HEK293T (cell line): ENCODE data around the gene GAB1.
"Not testable (repeated sequence)": the region's sequence is repeated elsewhere in the genome, so short reads cannot be mapped to it uniquely, and the experiment has no call there.

Experiments
- CTCF ChIA-PET: fragments of 350-600 bp; formaldehyde crosslinking; extraction: SDS; loops from one replicate; lab custom pipeline; 2021; ENCODE audit warnings: antibody characterized with exemption, inconsistent platforms; lab: Yijun Ruan, JAX
- POLR2A ChIA-PET: fragments of 350-600 bp; formaldehyde crosslinking; extraction: SDS; loops from one replicate; lab custom pipeline; 2020; ENCODE audit warnings: antibody characterized with exemption, inconsistent platforms; lab: Yijun Ruan, JAX
- DNase-seq: peaks from one replicate; pipeline ENCODE4 v3.0.0; 2012; ENCODE audit warnings: mixed read lengths; ENCODE audit errors: extremely low spot score
- ARNT ChIP-seq: fragments of 450-650 bp; IDR thresholded peaks from 2 replicates; pipeline ENCODE4 v1.6.1; 2017; ENCODE audit warnings: mild to moderate bottlenecking
- BHLHE40 ChIP-seq: fragments of 450-650 bp; IDR thresholded peaks from 2 replicates; pipeline ENCODE4 v1.6.1; 2016; ENCODE audit warnings: mild to moderate bottlenecking, moderate library complexity, borderline replicate concordance
- CTBP1 ChIP-seq: fragments of 450-650 bp; IDR thresholded peaks from 2 replicates; pipeline ENCODE4 v1.6.1; 2016; ENCODE audit warnings: borderline replicate concordance
- ELF4 ChIP-seq: fragments of 450-650 bp; IDR thresholded peaks from 2 replicates; pipeline ENCODE4 v1.6.1; 2017; ENCODE audit warnings: antibody characterized with exemption
- FOXA1 ChIP-seq: fragments of 450-650 bp; IDR thresholded peaks from 2 replicates; pipeline ENCODE4 v1.6.1; 2016; ENCODE audit warnings: mild to moderate bottlenecking
- FOXK2 ChIP-seq: fragments of 450-650 bp; IDR thresholded peaks from 2 replicates; pipeline ENCODE4 v1.6.1; 2016; ENCODE audit warnings: mild to moderate bottlenecking
- FOXM1 ChIP-seq: fragments of 450-650 bp; IDR thresholded peaks from 2 replicates; pipeline ENCODE4 v1.6.1; 2017; ENCODE audit warnings: mild to moderate bottlenecking, borderline replicate concordance
- HDGF ChIP-seq: fragments of 450-650 bp; IDR thresholded peaks from 2 replicates; pipeline ENCODE4 v1.6.1; 2017; ENCODE audit warnings: antibody characterized with exemption, borderline replicate concordance
- L3MBTL2 ChIP-seq: fragments of 450-650 bp; conservative IDR thresholded peaks from 2 replicates; pipeline ENCODE4 v1.6.1; 2016; ENCODE audit warnings: mild to moderate bottlenecking
- LEF1 ChIP-seq: fragments of 450-650 bp; IDR thresholded peaks from 2 replicates; pipeline ENCODE4 v1.6.1; 2017; ENCODE audit warnings: mild to moderate bottlenecking, borderline replicate concordance
- NFRKB ChIP-seq: fragments of 450-650 bp; IDR thresholded peaks from 2 replicates; pipeline ENCODE4 v1.6.1; 2016; ENCODE audit warnings: mild to moderate bottlenecking, moderate library complexity
- PKNOX1 ChIP-seq: fragments of 450-650 bp; IDR thresholded peaks from 2 replicates; pipeline ENCODE4 v1.6.1; 2016
- SP1 ChIP-seq: fragments of 450-650 bp; IDR thresholded peaks from 2 replicates; pipeline ENCODE4 v1.6.1; 2017
- SUZ12 ChIP-seq: fragments of 450-650 bp; IDR thresholded peaks from 2 replicates; pipeline ENCODE4 v1.6.1; 2016; ENCODE audit warnings: mild to moderate bottlenecking
- TARDBP ChIP-seq: fragments of 450-650 bp; IDR thresholded peaks from 2 replicates; pipeline ENCODE4 v1.6.1; 2016
- ZNF384 ChIP-seq: fragments of 450-650 bp; IDR thresholded peaks from 2 replicates; pipeline ENCODE4 v1.6.1; 2016

The GAB1 gene

GRCh38 chr4:143348233-143349077, 11.8 kb downstream of the GAB1 start:
- DNase-seq, result no peak
- POLR2A ChIA-PET, result interaction anchor here (0.6 to 1.1 kb wide), 3 partner anchors 9 to 11 kb away, joined by 3 to 6 read pairs (median 3); partner anchors contain the start of gene GAB1
- TF ChIP-seq TARDBP, result no peak
- TF ChIP-seq ZNF384, result no peak
- no peak for TF ChIP-seq SUZ12
- TF ChIP-seq SP1, result no peak
- no peak for TF ChIP-seq HDGF
- no peak for TF ChIP-seq LEF1
- no peak for TF ChIP-seq FOXA1
- TF ChIP-seq CTBP1, result no peak
- no peak; the same call in 1 of the 2 replicates for TF ChIP-seq PKNOX1
- TF ChIP-seq ELF4, result no peak
- no peak for TF ChIP-seq ARNT
- no peak for TF ChIP-seq NFRKB
- TF ChIP-seq L3MBTL2, result no peak
- TF ChIP-seq FOXM1, result no peak
- TF ChIP-seq FOXK2, result no peak
- TF ChIP-seq BHLHE40, result no peak
- CTCF ChIA-PET, result no interaction called here

- DNase-seq, CTCF ChIA-PET: not testable (repeated sequence)
- POLR2A ChIA-PET, result interaction anchor here (1.2 kb wide), 1 partner anchor 13 kb away, joined by 3 read pairs; the partner anchor contains the start of gene GAB1
Measured at GRCh38 chr4:143349858-143350527, 13.3 kb downstream of the GAB1 start.

- ChIA-PET CTCF (no interaction called here), POLR2A (interaction anchor here (0.7 to 1.2 kb wide), 3 partner anchors 13 to 163 kb away, joined by 3 read pairs; partner anchors contain the start of gene GAB1)
- DNase-seq, result no peak
- TF ChIP-seq SUZ12, result no peak
- no peak for TF ChIP-seq L3MBTL2
- no peak for TF ChIP-seq HDGF
- no peak for TF ChIP-seq ZNF384
Measured at GRCh38 chr4:143351149-143351691, 14.5 kb downstream of the GAB1 start.

- ChIA-PET POLR2A (interaction anchor here (0.7 to 0.9 kb wide), 3 partner anchors 14 to 163 kb away, joined by 3 read pairs; partner anchors contain the start of gene GAB1), CTCF (no interaction called here)
- TF ChIP-seq ARNT (no peak), LEF1 (no peak), PKNOX1 (no peak), ELF4 (no peak), HDGF (no peak), FOXM1 (no peak), TARDBP (no peak), ZNF384 (no peak), NFRKB (no peak)
- DNase-seq, result no peak
Measured at GRCh38 chr4:143351774-143352451, 15.2 kb downstream of the GAB1 start.

- CTCF ChIA-PET, result no interaction called here
- TF ChIP-seq BHLHE40 (no peak), FOXM1 (no peak), HDGF (no peak), ELF4 (no peak), SUZ12 (no peak), TARDBP (no peak), ARNT (no peak), FOXA1 (no peak), PKNOX1 (no peak), LEF1 (no peak), SP1 (no peak), L3MBTL2 (no peak), FOXK2 (no peak), CTBP1 (no peak)
- DNase-seq, result no peak
- POLR2A ChIA-PET, result interaction anchor here (0.8 kb wide), 1 partner anchor 16 kb away, joined by 3 read pairs; the partner anchor contains the start of gene GAB1
Measured at GRCh38 chr4:143352720-143353119, 16.0 kb downstream of the GAB1 start.

- ChIA-PET POLR2A (no interaction called here), CTCF (no interaction called here)
- DNase-seq, result no peak
- TF ChIP-seq CTBP1 (no peak), SP1 (no peak), ARNT (no peak), FOXK2 (no peak), SUZ12 (no peak), HDGF (no peak), TARDBP (no peak), PKNOX1 (no peak), FOXM1 (no peak), FOXA1 (no peak), LEF1 (no peak), ZNF384 (no peak), L3MBTL2 (no peak), ELF4 (no peak), BHLHE40 (no peak)
Measured at GRCh38 chr4:143353797-143354196, 17.1 kb downstream of the GAB1 start.
